Measurements from ENCODE around the gene KCNK7.

The KCNK7 gene

DNA sequence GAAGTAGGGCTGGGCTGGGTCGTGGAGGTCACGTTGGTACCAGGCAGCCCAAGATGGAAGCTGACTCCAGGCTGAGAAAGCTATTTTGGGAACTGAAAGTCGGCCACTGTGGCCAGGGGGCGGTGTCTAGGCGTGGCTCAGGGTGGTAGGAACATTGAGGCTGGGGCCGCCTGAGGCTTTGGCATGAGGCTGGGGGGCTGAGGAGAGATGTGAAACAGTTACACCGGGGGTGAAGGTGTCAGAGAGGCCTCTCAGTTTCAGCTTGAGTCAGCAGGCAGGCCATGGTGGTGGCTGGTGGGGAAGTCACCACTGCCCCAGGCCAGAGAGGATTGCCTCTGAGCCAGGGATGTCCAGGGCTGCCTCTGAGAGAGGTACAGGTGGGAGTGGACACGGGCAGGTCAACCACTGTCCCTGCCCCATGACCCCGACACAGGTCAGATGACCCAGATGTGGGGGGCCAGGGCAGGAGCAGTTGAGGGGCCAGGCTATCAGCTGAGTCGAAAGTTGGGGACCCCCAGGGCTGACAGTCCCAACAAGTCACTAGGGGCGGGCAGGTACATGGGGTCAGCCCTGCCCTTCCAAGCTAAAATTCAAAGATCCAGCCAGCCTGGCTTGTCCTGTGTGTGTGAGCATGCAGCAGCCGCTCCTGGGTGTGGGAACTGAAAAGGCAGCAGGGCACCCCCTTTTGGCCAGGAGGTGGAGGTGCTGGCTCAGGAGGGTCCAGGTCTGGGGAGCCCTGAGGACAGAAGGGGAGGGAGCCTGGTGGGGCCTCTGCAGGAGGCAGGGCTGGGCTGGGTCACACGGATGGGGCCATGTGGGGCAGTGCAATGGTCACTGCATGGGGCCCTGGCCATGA lies 7.2 kb downstream of the KCNK7 start:
- peak; percentile 55 for DNase-seq (ENCODE audit: low read depth)

DNA sequence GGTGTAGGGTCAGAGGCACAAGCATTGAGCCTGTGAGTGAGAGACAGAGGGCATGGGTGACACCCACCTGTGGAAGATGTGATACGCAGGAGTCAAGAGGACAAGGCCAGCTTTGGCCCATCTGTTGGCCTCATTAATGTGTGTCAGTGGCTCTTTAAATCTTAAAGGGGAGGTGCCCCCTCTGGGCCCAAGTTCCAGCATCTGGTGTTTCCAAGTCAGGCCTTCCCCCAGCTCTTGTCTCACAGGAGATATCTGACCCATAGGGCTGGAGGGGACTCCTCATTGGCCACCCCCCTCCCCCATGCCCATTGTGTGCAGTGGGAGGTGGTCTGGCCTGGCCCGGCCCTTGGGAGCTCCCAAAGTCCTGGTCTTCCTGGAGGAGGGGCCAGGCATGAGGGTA lies 8.9 kb downstream of the KCNK7 start:
- DNase-seq (ENCODE audit: low read depth): no peak

DNA sequence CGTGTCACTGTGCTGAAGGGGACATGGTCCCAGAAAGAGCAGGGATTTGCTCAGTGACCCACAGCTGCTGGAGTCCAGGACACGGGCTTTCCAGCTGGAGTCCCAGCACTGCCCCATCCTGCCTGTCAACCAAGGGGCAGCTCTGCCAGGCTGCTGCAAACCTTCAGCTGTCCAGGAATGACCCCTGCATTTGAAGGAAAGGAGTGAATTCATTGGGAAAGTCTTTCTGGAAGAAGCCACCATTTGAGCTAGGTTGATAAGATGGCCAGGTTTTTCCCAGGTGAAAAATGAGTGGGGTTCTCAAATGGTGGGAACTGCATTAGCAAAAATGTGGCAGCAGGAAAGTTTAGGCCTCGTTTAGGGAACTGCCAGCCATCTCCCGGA lies 9.4 kb downstream of the KCNK7 start:
- no peak for DNase-seq (ENCODE audit: low read depth)

DNA sequence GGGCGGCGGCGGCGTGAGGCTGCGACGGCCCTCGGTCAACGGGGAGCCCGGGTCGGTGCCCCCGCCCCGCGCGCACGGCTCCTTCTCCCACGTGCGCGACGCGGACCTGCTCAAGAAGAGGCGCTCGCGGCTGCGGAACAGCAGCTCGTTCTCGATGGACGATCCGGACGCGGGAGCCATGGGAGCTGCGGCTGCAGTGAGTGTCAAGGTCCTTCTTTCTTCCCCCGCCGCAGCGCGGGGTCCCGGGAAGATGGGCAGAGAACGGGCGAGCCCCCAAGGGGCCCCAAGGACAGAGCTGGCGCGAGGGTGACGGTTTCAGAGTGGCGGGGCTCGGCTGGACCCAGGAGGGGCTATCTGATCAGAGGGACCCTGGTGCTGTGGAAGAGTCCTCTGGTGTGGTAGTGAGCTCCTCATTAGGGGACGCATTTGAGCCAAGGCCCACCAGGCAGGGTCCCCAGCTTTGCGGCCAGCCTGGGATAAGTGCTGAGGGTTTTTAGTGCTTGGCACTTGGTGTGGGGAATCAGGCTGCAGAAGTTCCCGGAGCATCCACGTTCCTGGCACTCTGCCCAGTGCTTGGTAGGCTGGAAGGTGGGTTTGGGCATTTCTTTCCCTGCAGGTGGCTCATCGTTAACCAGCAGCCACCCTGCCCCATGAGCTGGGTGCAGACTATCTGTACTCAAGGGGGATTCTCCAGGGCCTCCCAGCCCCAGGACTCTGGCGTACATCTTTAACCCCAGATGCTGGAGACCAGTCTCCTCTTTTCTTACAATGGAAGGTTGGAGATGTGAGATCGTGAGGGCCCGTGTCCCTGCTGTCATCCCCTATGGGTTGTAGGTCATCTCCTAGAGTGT lies 10.0 kb downstream of the KCNK7 start:
- no peak for DNase-seq (ENCODE audit: low read depth)

DNA sequence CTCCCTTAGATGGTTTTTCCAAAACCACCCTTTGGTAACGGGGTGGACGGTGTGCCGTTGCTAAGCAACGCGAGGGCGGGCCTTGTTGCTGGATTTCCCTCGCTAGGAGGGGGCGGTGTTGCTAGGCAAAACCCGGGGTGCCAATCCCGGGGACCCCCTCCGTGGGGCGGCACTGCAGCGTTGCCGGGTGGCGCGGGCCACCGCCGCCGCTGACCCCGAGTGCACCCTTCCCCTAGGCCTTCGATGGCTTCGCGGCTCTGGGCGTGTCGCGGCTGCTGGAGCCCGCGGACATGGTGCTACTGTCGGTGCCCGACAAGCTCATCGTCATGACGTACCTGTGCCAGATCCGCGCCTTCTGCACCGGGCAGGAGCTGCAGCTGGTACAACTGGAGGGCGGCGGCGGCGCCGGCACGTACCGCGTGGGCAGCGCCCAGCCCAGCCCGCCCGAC lies 10.9 kb downstream of the KCNK7 start:
- no peak for DNase-seq (ENCODE audit: low read depth)

DNA sequence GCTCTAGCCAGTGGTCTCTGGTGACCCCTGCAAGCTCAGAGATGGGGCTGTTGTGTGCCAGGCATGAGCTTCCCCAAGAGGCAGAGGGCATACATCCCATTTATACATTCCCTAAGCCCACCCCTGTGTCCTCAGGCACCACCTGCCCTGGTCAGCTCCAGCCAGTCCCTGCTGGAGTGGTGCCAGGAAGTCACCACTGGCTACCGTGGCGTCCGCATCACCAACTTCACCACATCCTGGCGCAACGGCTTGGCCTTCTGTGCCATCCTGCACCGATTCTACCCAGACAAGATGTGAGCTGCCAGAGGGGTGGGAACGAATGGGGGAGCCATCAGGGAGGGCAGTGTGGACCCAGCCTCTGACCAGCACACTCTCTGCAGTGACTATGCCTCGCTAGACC lies 11.5 kb downstream of the KCNK7 start:
- no peak for DNase-seq (ENCODE audit: low read depth)

DNA sequence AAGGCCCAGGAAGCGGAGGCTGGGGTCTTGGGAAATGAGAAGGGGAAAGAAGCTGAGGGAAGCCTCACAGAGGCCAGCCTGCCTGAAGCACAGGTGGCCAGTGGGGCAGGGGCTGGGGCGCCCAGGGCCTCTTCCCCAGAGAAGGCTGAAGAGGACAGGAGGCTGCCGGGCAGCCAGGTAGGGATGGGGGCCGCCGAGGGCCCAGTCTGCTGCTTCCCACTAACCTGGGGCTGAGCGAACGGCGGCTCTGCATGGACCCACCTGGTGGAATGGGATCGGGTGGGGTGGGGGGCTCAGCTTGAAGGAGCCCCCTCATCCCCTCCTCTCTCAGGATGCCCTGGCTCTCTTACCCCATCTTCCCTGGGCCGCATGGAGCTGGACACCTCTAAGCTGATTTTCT lies 12.0 kb downstream of the KCNK7 start:
- DNase-seq (ENCODE audit: low read depth): no peak

DNA sequence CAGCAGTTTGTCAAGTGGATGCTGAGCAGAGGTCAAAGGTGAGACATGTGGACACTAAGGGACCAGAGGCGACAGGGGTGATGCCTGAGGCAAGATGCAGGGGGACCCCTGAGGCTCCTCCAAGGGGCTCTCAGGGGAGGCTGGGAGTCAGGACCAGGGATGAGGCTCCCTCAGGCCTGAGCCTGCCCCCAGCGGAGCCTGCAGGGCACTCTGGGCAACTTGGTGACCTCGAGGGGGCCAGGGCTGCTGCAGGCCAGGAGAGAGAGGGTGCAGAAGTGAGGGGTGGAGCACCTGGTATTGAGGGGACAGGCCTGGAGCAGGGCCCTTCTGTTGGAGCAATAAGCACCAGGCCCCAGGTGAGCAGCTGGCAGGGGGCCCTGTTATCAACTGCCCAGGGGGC lies 13.7 kb downstream of the KCNK7 start:
- DNase-seq (ENCODE audit: low read depth): no peak

DNA sequence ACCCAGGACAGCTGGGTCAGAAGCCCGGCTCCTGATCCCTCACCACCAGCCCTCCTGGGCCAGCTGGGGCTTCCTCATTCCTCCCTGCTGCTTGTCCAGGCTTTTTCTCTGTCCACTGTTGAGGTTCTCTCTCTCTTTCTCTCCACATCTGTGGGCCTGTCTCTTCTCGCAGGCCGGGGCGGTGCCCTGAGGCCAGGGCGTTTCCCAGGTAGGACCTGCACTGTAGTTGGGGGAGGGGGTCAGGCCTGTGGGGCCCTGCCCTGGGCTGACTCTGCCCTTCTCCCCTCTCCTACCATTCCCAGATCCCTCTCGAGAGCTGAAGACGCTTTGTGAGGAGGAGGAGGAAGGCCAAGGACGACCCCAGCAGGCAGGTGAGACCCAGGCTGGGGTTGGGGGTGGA lies 14.8 kb downstream of the KCNK7 start:
- no peak for DNase-seq (ENCODE audit: low read depth)

DNA sequence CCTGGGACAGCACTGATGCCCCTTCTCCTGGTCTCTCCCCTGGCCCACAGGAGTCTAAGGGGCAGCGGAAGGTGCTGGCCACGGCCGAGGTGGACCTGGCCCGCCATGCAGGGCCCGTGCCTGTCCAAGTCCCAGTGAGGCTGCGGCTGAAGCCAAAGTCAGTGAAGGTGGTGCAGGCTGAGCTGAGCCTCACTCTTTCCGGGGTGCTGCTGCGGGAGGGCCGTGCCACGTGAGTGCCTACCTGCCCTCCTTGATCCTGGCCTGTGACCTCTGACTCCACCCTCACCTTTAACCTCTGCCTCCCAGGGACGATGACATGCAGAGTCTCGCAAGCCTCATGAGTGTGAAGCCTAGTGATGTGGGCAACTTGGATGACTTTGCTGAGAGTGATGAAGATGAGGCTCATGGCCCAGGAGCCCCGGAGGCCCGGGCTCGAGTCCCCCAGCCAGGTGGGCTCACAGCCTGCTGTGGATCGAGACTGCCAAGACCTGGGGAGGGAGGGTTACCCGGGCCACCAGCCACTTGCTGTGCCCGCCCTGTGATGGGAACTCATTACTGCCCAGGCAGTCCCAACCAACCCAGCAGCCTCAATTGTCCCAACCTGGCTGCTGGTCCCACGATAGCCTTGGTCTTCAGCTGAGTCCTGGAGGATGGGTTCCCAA lies 15.4 kb downstream of the KCNK7 start:
- DNase-seq (ENCODE audit: low read depth): no peak

DNA sequence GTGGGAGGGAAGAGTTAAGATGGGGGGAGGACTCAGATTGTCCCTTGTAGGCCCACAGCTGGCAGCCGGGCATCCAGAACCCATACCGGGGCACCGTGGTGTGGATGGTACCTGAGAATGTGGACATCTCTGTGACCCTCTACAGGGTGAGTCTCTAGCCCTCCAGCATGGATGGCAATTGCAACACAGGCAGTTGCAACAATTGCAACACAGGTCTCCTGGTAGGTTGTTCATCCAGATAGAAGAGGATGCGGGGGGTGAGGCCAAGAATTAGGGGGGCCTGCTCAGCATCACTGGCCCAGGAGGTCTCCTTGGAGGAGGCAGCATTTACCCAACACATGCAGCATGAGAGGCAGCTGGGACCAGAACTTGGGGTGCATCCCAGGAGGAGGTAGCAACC lies 16.3 kb downstream of the KCNK7 start:
- no peak for DNase-seq (ENCODE audit: low read depth)

DNA sequence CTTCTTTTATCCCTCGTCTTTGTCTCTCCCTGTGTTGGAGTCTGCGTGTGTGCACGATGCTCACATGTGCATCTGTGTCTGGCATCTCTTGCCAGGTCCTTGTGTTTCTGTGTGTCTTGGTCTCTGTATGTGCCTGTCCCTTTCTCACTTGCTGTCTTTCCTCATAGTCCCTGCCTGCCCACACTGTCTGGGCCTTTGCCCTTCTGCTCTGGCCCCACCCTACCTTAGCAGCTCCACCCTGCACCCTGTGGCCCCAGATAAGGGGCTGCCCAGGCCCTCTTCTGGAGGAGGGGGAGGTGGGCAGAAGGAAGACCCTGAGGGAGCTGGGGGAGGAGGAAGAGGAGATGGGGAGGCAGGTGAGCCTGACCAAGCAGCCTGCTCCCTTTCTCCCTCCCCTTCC lies 16.9 kb downstream of the KCNK7 start:
- DNase-seq (ENCODE audit: low read depth): no peak

DNA sequence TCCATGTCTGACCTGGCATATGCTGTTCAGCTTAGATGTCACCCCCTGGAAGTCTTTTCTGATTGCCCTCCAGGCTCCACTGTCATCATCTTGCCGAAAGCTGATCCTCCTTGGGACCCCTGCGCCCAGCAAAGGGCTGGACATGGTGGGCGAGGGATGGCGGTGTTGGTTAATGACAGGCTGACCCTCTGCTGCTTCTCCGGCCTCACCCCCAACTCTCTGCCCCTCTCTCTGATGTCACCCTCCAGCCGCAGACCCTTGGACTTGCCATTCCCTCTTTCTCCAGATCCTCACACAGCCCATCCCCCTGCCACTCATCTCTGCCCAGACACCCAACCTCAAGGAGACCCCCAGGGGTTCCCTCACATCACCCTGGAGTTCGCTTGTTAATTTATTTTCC lies 17.5 kb downstream of the KCNK7 start:
- DNase-seq (ENCODE audit: low read depth): no peak

DNA sequence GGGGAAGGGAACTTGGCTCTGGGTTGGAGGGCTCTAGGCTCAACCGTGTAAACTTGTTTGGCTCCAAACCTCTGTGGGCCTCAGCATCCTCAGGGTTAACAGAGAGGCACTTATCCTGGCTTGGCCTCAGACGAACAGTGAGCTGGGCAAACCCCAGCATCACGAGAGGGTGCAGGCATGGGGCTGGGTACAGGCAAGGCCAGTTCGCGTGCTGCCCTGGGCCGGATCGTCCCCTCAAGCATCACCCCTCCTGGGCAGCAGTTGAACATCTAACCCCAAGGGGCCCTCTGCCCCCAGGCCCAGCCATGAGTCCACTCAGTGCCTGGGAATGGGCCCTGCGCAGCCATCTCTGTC lies 17.9 kb downstream of the KCNK7 start:
- DNase-seq (ENCODE audit: low read depth): no peak

DNA sequence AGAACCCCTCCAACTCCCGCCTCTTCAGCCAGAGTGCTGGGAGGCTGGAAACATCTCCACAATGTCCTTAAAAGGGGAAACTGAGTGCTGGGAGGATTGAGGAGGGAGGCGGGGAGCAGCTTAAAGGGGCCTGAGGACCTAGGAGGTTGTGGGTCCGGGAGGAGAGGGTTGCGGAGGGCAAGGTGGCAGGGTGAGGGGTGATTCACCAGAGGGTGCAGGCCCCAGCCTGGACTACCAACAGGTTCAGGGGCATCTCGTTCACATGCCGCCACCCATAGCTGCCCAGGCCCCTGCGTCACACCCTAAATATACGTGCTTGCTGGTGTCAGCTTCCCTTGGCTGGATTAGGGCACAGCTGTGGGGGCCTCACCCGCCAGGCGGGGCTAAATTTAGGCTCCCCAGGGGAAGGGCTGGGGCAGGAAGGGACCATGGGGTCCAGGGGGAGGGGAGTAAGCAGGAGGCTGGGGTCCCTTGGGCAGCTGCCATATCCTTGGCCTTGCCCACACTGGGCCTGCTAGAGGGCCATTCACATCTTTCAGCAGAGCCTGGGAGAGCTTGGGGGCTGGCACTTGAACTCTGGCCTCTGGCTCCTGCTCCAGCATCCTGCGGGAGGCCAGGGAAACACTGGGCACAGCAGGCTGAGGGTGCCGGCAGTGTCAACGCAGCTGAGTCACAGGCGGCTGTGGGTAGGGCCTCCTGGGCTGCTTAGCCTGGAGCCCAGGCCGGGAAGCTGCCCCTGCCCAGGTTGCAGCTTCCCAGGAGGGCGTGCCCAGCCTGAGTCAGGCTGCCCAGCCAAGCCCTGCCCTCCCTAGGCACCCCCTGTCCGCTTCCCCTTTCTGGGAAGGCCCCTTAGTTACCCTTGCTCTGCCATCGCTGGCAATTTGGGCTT lies 18.5 kb downstream of the KCNK7 start:
- no peak for DNase-seq (ENCODE audit: low read depth)

DNA sequence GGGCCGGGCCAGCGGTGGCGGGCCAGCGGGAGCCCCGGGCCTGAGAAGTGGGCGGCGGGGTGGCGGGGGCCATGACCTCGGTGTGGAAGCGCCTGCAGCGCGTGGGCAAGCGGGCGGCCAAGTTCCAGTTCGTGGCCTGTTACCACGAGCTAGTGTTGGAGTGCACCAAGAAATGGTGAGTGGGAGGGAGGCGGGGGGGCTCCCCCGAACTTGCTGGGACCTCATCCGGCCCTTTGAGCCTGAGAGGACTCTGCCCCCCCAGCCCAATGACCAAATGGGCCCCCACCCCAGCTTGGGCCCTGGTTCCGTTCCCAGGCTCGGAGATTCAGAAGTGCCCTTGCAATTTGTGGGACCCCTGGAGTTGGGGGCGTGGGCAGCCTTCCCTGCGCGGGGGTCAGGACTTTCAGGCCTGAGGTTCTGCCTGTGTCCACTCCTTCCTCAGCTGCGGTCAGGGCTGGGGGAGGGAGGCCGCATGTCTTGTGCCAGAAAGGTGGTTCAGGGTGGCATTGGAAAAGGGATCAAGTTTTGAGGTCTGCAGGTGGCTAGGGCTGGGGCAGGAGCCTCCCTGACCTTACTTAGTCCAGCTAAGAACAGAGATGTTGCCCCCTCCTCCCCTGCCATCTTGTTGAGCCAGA lies 19.3 kb downstream of the KCNK7 start:
- no peak for DNase-seq (ENCODE audit: low read depth)

DNA sequence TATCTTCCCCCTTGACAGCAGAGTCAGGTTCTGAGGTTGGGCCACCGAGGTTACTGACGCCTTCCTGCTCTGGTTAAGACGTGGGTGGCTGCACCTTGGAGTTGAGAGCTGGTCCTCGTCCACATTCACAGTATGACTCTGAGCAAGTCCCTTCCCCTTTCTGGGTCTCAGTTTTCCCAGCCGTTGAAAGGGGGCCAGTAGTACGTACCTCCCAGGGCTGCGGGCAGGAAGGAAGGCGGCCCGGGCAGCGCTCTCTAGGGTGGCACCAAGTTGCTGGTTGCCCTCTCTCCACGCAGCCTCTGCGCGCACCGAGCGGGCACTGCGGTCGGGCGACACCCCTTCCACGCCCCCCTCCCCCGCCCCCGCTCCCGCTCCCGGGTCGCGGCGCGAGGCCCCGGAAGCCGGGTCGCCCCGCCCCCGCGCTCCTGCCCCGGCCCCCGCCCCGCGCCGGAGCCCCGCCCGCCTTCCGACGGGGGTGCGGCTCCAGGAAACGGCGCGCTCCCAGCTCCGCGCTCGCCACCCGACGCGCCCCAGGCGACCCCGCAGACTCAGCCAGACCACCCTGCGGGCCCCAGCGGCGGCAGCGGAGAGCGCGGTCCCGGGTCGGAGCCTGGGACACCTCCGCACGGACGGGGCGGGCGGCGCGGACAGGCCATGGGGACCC lies 19.9 kb downstream of the KCNK7 start, which contains the start of gene EHBP1L1:
Gene EHBP1L1 (plus strand): TSS at position 486 of the 664 bp plus-strand sequence. CDS start 250 bp downstream, outside the sequence.
- peak; percentile 65 for DNase-seq (ENCODE audit: low read depth)

DNA sequence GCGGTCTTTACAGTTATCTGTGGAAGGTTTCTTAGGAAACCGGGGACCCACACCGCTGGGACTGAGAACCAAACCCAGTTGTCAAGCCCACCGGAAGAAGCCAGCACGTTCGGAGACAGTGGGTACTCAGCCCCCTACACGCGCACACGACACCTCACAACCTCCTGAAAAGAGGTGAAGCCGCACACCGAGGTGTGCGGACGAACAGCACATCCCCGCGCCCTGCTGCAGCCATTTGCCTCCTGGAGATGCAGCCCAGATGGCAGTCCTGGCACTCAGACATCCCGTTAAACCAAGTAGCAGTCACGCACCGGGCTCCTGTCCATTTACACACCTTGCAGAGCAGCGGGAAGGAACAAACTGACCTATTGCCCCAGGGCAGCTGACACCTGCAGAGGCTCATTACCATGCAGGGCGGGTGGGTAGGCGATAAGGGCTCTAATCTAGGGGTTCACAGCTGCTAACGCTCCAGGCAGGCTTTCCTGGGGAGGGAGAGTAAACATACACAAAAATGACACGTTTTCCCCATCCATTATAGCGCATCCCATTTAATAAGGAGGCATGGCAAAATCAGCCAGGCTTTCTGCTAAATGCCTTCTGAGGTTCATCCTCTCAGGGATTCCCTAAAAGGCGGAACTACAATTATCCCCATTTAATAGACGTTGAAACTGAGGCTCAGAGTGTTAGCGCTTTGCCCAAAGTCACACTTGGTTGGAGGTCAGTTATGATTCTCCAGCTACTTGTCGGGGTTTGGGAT lies 20.6 kb downstream of the KCNK7 start:
- no peak for DNase-seq (ENCODE audit: low read depth)

DNA sequence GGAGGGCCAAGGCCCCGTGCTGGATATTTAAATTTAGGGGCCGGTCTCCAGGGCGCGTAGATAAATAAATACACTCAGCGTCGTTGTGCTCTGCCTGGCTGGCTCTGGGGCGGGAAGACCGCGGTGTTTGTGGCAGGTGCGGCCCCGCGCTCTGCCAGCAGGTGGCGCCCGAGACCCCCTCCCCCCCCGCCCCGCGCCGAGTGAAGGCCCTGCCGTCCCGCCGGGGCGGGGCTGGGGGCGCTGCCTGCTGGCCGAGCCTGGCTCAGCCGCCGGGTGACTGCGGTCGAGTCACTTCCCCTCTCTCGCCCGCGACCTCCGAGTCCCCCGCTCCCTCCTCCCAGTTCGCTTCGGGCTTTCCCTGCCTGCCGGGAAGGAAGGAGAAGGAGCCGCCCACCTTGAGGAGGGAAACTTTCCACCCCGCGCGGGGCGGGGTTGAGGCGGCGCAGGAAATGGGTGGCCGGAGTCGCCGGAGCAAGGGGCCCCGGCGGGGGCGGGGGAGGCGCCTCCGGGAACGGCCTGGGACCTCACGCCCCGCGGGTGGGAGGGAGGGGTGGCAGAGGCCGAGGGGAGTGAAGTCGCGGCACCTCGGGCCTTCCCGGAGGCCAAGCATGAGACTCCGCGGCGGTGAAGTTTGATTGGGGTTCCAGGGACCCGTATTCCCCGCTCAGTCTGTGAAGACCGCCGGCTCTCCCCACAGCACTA lies 21.3 kb downstream of the KCNK7 start:
- DNase-seq (ENCODE audit: low read depth): peak; percentile 84
